Measurements from ENCODE around the gene LMTK2. TPM values are rescaled to one million over a fixed set of nuclear protein-coding genes. Genes with fewer than 3 reads are reported as not detected.

Gene LMTK2
- polyA plus RNA-seq, 1 donor from 2014 or later: 11.9 TPM

DNA sequence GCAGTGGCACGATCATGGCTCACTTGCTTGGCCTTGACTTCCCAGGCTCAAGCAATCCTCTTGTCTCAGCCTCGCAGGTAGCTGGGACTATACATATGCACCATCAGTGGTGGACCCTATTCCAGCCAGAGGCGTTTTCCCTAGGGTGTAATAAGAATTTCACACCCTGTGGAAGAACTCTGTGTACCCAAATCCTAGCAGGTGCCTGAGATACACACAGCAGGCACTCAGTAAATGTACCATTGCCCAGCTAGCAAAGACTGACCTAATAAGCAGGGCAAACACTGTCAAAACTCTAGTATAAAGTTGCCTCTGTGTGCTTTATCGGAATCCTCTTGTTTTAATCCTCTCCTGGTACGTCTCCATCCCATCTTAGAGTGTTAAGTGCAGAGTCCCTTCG, 70.9 kb downstream of the LMTK2 start:
- H3K9me2 ChIP-seq (ENCODE audit: insufficient read depth, low read length): no peaks in the 10 kb centered on the region
- H3K27ac ChIP-seq (ENCODE audit: low read length): no peak overlapping the region
- H3K4me3 ChIP-seq (ENCODE audit: low read length): no peak overlapping the region
- H3K4me2 ChIP-seq (ENCODE audit: low read length): no peak overlapping the region
- no peaks in the 10 kb centered on the region for H3F3A ChIP-seq (ENCODE audit: insufficient read depth, low read length, poor library complexity, severe bottlenecking)
- peaks cover 9% of the 10 kb centered on the region for H3K36me3 ChIP-seq (ENCODE audit: insufficient read depth, low read length)
- no peaks in the 10 kb centered on the region for H3K27me3 ChIP-seq (ENCODE audit: insufficient read depth, low read depth, low read length)
- no peaks in the 10 kb centered on the region for H3K9me3 ChIP-seq (ENCODE audit: low read length)
- no peak overlapping the region for H3K9ac ChIP-seq (ENCODE audit: low read length)
- H2AFZ ChIP-seq (ENCODE audit: low read depth, low read length): no peak overlapping the region
- no peaks in the 10 kb centered on the region for H3K79me2 ChIP-seq (replicated peaks; ENCODE audit: insufficient read depth, low read length)
- no peaks in the 10 kb centered on the region for H4K20me1 ChIP-seq (ENCODE audit: insufficient read depth)
- TF ChIP-seq TAF1 (IDR thresholded peaks at IDR 0.05; ENCODE audit: low read depth) (no peak), EZH2 (IDR thresholded peaks at IDR 0.05; ENCODE audit: borderline replicate concordance, insufficient read depth, low read length, poor library complexity, severe bottlenecking) (no peak), SMC3 (conservative IDR thresholded peaks at IDR 0.05; ENCODE audit: poor library complexity) (no peak), EP300 (conservative IDR thresholded peaks at IDR 0.05; ENCODE audit: poor library complexity, severe bottlenecking) (no peak), RAD21 (conservative IDR thresholded peaks at IDR 0.05) (no peak), POLR2AphosphoS5 (IDR thresholded peaks at IDR 0.05) (no peak), MXI1 (conservative IDR thresholded peaks at IDR 0.05; ENCODE audit: poor library complexity, severe bottlenecking) (no peak)
- TF ChIP-seq, protein P1, sequence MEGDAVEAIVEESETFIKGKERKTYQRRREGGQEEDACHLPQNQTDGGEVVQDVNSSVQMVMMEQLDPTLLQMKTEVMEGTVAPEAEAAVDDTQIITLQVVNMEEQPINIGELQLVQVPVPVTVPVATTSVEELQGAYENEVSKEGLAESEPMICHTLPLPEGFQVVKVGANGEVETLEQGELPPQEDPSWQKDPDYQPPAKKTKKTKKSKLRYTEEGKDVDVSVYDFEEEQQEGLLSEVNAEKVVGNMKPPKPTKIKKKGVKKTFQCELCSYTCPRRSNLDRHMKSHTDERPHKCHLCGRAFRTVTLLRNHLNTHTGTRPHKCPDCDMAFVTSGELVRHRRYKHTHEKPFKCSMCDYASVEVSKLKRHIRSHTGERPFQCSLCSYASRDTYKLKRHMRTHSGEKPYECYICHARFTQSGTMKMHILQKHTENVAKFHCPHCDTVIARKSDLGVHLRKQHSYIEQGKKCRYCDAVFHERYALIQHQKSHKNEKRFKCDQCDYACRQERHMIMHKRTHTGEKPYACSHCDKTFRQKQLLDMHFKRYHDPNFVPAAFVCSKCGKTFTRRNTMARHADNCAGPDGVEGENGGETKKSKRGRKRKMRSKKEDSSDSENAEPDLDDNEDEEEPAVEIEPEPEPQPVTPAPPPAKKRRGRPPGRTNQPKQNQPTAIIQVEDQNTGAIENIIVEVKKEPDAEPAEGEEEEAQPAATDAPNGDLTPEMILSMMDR (IDR thresholded peaks at IDR 0.05; ENCODE audit: poor library complexity, severe bottlenecking): no peak
- TF ChIP-seq, protein P2, sequence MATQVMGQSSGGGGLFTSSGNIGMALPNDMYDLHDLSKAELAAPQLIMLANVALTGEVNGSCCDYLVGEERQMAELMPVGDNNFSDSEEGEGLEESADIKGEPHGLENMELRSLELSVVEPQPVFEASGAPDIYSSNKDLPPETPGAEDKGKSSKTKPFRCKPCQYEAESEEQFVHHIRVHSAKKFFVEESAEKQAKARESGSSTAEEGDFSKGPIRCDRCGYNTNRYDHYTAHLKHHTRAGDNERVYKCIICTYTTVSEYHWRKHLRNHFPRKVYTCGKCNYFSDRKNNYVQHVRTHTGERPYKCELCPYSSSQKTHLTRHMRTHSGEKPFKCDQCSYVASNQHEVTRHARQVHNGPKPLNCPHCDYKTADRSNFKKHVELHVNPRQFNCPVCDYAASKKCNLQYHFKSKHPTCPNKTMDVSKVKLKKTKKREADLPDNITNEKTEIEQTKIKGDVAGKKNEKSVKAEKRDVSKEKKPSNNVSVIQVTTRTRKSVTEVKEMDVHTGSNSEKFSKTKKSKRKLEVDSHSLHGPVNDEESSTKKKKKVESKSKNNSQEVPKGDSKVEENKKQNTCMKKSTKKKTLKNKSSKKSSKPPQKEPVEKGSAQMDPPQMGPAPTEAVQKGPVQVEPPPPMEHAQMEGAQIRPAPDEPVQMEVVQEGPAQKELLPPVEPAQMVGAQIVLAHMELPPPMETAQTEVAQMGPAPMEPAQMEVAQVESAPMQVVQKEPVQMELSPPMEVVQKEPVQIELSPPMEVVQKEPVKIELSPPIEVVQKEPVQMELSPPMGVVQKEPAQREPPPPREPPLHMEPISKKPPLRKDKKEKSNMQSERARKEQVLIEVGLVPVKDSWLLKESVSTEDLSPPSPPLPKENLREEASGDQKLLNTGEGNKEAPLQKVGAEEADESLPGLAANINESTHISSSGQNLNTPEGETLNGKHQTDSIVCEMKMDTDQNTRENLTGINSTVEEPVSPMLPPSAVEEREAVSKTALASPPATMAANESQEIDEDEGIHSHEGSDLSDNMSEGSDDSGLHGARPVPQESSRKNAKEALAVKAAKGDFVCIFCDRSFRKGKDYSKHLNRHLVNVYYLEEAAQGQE (IDR thresholded peaks at IDR 0.05; ENCODE audit: borderline replicate concordance): no peak

DNA sequence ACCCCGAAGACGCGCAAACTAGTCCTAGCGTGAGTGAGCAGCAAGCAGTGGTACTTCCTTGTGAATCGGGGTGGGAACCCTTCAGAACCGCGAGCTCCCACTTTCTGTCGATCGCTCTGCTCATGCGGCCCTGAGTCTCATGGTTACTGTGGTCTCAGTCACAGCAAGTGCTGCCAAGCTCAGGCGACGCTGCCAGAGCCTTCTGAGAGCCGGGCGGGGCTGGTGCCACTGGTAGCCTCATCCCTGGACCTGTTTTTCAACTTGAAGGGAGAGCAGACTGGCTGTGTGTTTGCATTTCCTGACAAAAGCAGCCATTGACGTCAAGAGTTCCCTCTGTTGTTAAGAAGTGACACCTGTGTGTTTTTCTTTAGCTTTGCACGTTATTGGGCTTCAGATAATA, 71.7 kb downstream of the LMTK2 start:
- Histone ChIP-seq H3K27me3 (ENCODE audit: insufficient read depth, low read depth, low read length) (no peaks in the 10 kb centered on the region), H3K79me2 (replicated peaks; ENCODE audit: insufficient read depth, low read length) (no peaks in the 10 kb centered on the region), H3K36me3 (ENCODE audit: insufficient read depth, low read length) (peaks cover 9% of the 10 kb centered on the region), H3K4me2 (ENCODE audit: low read length) (no peak overlapping the region), H3K9me3 (ENCODE audit: low read length) (no peaks in the 10 kb centered on the region), H3K9ac (ENCODE audit: low read length) (no peak overlapping the region), H3F3A (ENCODE audit: insufficient read depth, low read length, poor library complexity, severe bottlenecking) (no peaks in the 10 kb centered on the region), H3K27ac (ENCODE audit: low read length) (no peak overlapping the region), H3K9me2 (ENCODE audit: insufficient read depth, low read length) (no peaks in the 10 kb centered on the region), H3K4me3 (ENCODE audit: low read length) (no peak overlapping the region), H4K20me1 (ENCODE audit: insufficient read depth) (no peaks in the 10 kb centered on the region), H2AFZ (ENCODE audit: low read depth, low read length) (no peak overlapping the region)
- TF ChIP-seq POLR2AphosphoS5 (IDR thresholded peaks at IDR 0.05) (no peak), MXI1 (conservative IDR thresholded peaks at IDR 0.05; ENCODE audit: poor library complexity, severe bottlenecking) (no peak), SMC3 (conservative IDR thresholded peaks at IDR 0.05; ENCODE audit: poor library complexity) (no peak), TAF1 (IDR thresholded peaks at IDR 0.05; ENCODE audit: low read depth) (no peak), EP300 (conservative IDR thresholded peaks at IDR 0.05; ENCODE audit: poor library complexity, severe bottlenecking) (no peak), RAD21 (conservative IDR thresholded peaks at IDR 0.05) (no peak), EZH2 (IDR thresholded peaks at IDR 0.05; ENCODE audit: borderline replicate concordance, insufficient read depth, low read length, poor library complexity, severe bottlenecking) (no peak)
- TF ChIP-seq, protein P2 (IDR thresholded peaks at IDR 0.05; ENCODE audit: borderline replicate concordance): no peak
- TF ChIP-seq, protein P1 (IDR thresholded peaks at IDR 0.05; ENCODE audit: poor library complexity, severe bottlenecking): no peak

Measured in neural cell (in vitro differentiated cells).